ENCODE measurements around the gene NR1H3. TPM values are rescaled to one million over a fixed set of nuclear protein-coding genes. Genes with fewer than 3 reads are reported as not detected.

Gene NR1H3
- total RNA-seq, 1 donor from 2014 or later: 44.1 TPM

DNA sequence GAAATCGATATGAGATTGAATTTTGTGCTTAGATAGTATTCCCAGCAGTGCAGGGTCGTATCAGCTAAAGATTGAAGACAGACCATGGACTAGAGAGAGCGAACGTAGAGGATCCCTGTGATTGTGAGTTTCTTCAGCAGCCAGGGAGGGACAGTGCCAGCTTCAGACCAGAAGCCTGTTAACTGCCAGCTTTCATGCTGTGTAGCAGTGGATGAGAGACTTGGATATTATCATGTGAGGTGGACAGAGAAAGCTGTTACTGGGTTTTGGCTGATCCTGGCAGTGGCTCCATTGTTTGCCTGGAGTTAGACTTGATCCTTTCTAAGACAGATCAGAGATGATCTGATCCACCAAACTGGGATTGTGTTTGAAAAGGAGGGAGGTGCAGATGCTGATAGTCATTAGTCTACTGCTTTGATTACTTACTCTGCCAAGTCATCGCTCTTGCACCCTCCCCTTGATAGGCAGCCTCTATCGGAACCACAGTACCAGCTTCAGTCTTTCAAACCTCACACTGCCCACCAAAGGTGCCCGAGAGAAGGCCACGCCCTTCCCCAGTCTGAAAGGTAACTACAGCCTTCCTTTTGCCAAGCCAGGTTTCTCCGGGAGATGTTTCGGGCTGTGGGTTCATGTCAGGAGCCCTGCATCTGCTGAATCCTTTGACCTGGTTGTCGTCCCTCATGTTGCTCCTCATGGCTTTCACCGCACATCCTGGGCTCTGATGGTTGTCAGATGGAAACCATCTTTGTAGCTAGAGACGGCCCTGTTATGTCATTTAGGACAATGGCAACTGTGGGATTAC is 28.4 kb downstream of the NR1H3 start:
- Histone ChIP-seq H3K36me3 (peaks cover 99% of the 10 kb centered on the region), H3K27ac (no peak overlapping the region)
- intact Hi-C loops (cut with DNase I): no loop called here

DNA sequence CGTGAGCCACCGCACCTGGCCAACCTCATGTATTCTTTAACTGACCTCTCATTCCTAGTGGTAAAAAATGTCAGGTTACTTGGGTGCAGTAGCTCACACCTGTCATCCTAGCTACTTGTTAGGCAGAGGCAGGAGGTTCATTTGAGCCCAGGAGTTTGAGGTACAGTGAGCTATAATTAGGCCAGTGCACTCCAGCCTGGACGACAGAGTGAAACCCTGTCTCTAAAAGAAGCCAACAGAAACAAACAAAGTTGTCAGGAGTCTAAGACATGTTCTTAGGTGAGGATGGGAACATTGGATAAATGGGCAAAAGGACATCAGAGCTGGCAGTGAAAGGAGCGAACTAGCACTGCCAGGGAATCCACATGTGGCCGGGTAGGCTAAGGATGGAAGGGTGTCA is 30.3 kb downstream of the NR1H3 start:
- no peak for DNase-seq
- peaks cover 99% of the 10 kb centered on the region for H3K36me3 ChIP-seq
- ATAC-seq: no peak
- intact Hi-C loops (cut with DNase I): no loop called here
- no peaks in the 10 kb centered on the region for H3K4me1 ChIP-seq
- no peak overlapping the region for H3K4me3 ChIP-seq
- H3K9me3 ChIP-seq: no peaks in the 10 kb centered on the region
- no peaks in the 10 kb centered on the region for H3K27me3 ChIP-seq
- H3K27ac ChIP-seq: no peak overlapping the region
- TF ChIP-seq, protein P1, sequence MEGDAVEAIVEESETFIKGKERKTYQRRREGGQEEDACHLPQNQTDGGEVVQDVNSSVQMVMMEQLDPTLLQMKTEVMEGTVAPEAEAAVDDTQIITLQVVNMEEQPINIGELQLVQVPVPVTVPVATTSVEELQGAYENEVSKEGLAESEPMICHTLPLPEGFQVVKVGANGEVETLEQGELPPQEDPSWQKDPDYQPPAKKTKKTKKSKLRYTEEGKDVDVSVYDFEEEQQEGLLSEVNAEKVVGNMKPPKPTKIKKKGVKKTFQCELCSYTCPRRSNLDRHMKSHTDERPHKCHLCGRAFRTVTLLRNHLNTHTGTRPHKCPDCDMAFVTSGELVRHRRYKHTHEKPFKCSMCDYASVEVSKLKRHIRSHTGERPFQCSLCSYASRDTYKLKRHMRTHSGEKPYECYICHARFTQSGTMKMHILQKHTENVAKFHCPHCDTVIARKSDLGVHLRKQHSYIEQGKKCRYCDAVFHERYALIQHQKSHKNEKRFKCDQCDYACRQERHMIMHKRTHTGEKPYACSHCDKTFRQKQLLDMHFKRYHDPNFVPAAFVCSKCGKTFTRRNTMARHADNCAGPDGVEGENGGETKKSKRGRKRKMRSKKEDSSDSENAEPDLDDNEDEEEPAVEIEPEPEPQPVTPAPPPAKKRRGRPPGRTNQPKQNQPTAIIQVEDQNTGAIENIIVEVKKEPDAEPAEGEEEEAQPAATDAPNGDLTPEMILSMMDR (IDR thresholded peaks at IDR 0.05): no peak

More for the DNA sequence above, 28.4 kb downstream of the NR1H3 start:
- DNase-seq: no peak
- H3K4me3 ChIP-seq: no peak overlapping the region
- no peaks in the 10 kb centered on the region for H3K27me3 ChIP-seq
- no peaks in the 10 kb centered on the region for H3K4me1 ChIP-seq
- TF ChIP-seq, protein P1 (IDR thresholded peaks at IDR 0.05): no peak
- ATAC-seq: no peak
- no peaks in the 10 kb centered on the region for H3K9me3 ChIP-seq

DNA sequence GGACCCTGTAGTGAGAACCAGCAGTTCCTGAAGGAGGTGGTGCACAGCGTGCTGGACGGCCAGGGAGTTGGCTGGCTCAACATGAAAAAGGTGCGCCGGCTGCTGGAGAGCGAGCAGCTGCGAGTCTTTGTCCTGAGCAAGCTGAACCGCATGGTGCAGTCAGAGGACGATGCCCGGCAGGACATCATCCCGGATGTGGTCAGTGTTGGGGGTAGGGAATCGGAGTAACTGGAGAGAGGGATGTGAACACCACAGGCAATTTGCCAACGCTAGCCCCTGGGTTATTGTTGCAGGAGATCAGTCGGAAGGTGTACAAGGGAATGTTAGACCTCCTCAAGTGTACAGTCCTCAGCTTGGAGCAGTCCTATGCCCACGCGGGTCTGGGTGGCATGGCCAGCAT is 32.1 kb downstream of the NR1H3 start:
- intact Hi-C loops (cut with DNase I): no loop called here
- DNase-seq: no peak

DNA sequence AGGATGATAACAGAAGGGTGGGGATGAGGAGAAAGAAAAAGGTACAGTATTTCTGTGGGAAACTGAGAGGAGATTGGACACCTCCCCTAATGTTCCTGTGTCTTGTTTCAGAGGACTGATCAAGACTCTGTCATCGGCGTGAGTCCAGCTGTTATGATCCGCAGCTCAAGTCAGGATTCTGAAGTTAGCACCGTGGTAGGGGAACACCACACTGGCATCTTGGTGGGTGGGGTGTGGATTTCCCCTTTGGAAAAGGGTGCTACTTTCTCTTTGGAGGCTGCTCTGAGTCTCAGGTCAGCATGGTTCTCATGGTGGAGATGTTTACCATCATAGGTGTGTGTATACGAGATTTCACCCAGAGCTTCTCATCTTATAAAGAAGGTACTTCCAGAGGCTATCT is 37.6 kb downstream of the NR1H3 start:
- Histone ChIP-seq H3K4me3 (no peak overlapping the region), H3K9me3 (no peaks in the 10 kb centered on the region), H3K4me1 (no peaks in the 10 kb centered on the region), H3K36me3 (peaks cover 98% of the 10 kb centered on the region), H3K27ac (no peak overlapping the region), H3K27me3 (no peaks in the 10 kb centered on the region)
- TF ChIP-seq, protein P1 (IDR thresholded peaks at IDR 0.05): no peak
- DNase-seq (no peak), ATAC-seq (no peak)
- intact Hi-C loops (cut with DNase I): no loop called here

More for the DNA sequence above, 32.1 kb downstream of the NR1H3 start:
- no peak for ATAC-seq
- no peaks in the 10 kb centered on the region for H3K27me3 ChIP-seq
- H3K27ac ChIP-seq: no peak overlapping the region
- no peak overlapping the region for H3K4me3 ChIP-seq
- TF ChIP-seq, protein P1 (IDR thresholded peaks at IDR 0.05): no peak
- no peaks in the 10 kb centered on the region for H3K4me1 ChIP-seq
- H3K9me3 ChIP-seq: no peaks in the 10 kb centered on the region
- peaks cover 98% of the 10 kb centered on the region for H3K36me3 ChIP-seq

DNA sequence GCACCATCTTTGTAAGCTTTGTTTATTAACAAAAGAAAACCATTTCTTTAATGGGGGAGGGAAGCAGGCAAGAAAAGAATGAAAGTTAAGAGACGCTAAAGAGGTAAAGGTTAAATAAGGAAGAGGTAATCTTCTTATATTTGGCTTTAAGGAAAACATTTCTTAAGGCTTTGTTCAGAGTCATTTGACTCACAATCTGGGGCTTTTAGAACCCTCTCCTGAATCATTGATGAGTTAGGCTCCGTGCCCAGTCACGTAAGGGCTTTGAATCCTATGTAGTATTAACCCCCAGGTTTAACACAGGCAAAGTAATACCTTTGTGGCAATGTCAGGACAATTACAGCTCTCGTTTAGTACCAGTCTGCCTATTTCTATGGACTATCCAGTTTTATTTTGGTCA is 38.2 kb downstream of the NR1H3 start:
- ATAC-seq (no peak), DNase-seq (no peak)
- H3K4me1 ChIP-seq: no peaks in the 10 kb centered on the region
- TF ChIP-seq, protein P1 (IDR thresholded peaks at IDR 0.05): no peak
- H3K4me3 ChIP-seq: no peak overlapping the region
- peaks cover 98% of the 10 kb centered on the region for H3K36me3 ChIP-seq
- no peaks in the 10 kb centered on the region for H3K27me3 ChIP-seq
- no peak overlapping the region for H3K27ac ChIP-seq
- intact Hi-C loops (cut with DNase I): no loop called here
- H3K9me3 ChIP-seq: no peaks in the 10 kb centered on the region

Measured in upper lobe of right lung (tissue), 1 donor.